DMS153 treated with DMSO at 0.1 percent for 48 hours (cell line): Measurements from ENCODE around the gene TIMD4.

Experiments used
- DNase-seq: peaks from one replicate; lab custom pipeline; 2025; ENCODE audit not compliant: unreplicated experiment; lab: John Stamatoyannopoulos, UW

Gene TIMD4

GRCh38 chr5:156922207-156922792, 40.7 kb downstream of the TIMD4 start:
- no peak for DNase-seq

- no peak for DNase-seq
Measured at GRCh38 chr5:156920861-156921431, 42.1 kb downstream of the TIMD4 start.

GRCh38 chr5:156920042-156920860, 42.8 kb downstream of the TIMD4 start:
- DNase-seq: no peak

GRCh38 chr5:156918311-156918845, 44.6 kb downstream of the TIMD4 start:
- DNase-seq: no peak

- DNase-seq: peak; percentile 93
Measured at GRCh38 chr5:156914371-156914737, 48.7 kb downstream of the TIMD4 start.

GRCh38 chr5:156913719-156914370, 49.2 kb downstream of the TIMD4 start:
- DNase-seq: peak; percentile 93

GRCh38 chr5:156913355-156913718, 49.7 kb downstream of the TIMD4 start:
- DNase-seq: no peak

GRCh38 chr5:156912869-156913268, 50.2 kb downstream of the TIMD4 start:
- DNase-seq: no peak

GRCh38 chr5:156909180-156909579, 53.8 kb downstream of the TIMD4 start:
- DNase-seq: no peak

GRCh38 chr5:156907667-156908066, 55.4 kb downstream of the TIMD4 start:
- no peak for DNase-seq

- DNase-seq: no peak
Measured at GRCh38 chr5:156906807-156907206, 56.2 kb downstream of the TIMD4 start.

GRCh38 chr5:156896546-156896945, 66.5 kb downstream of the TIMD4 start:
- DNase-seq: no peak

GRCh38 chr5:156893517-156893916, 69.5 kb downstream of the TIMD4 start:
- no peak for DNase-seq

GRCh38 chr5:156892864-156893263, 70.2 kb downstream of the TIMD4 start:
- no peak for DNase-seq

- no peak for DNase-seq
Measured at GRCh38 chr5:156892223-156892622, 70.8 kb downstream of the TIMD4 start.

GRCh38 chr5:156888520-156888919, 74.5 kb downstream of the TIMD4 start:
- peak; percentile 36 for DNase-seq

GRCh38 chr5:156883316-156883875, 79.6 kb downstream of the TIMD4 start:
- no peak for DNase-seq

- peak; percentile 54 for DNase-seq
Measured at GRCh38 chr5:156879665-156880285, 83.3 kb downstream of the TIMD4 start.

GRCh38 chr5:156871212-156871611, 91.8 kb downstream of the TIMD4 start:
- no peak for DNase-seq

- no peak for DNase-seq
Measured at GRCh38 chr5:156870498-156870839, 92.6 kb downstream of the TIMD4 start.
